ENCODE measurements around the gene NR3C1. TPM values are rescaled to one million over a fixed set of nuclear protein-coding genes. Genes with fewer than 3 reads are reported as not detected.

The NR3C1 gene
- polyA plus RNA-seq, 3 donors from 2014 or later: 87.3 to 142 (median 92.6) TPM

DNA sequence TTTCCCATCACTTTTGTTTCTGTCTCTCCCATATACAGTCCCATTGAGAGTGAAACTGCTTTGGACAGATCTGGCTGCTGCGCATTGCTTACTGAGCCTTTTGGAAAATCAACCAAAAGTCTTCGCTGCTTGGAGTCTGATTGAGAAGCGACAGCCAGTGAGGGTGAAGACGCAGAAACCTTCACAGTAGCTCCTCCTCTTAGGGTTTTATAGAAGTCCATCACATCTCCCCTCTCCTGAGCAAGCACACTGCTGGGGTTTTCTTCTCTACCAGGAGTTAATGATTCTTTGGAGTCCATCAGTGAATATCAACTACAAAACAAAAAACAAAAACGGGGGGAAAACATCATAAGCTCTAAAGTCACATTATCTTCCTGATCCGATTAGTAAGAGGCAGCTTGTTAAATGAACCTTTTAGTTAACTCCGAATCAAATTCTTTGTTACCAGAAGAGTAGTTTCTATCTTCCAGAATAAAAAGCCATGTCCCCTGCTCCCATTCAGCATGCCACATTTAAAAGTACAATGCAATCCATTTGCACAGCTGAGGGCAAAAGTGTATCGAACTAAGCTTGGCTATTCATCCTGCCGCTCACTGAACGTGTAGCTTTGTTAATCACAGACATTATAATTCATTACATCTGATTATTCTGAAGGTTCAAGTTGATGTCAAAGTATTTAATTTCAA is 2.8 kb downstream of the NR3C1 start:
- H3K27me3 Mint-ChIP-seq (ENCODE audit: low read depth in 3 of 3): peaks cover 14 to 28% (median 20%) of the 10 kb centered on the region in 3 donors
- H3K4me1 Mint-ChIP-seq: peaks cover 72 to 79% of the 10 kb centered on the region in 2 donors
- H3K27ac Mint-ChIP-seq: peak overlapping the region; percentile 4 to 97 (median 70)
- peak overlapping the region; percentile 91 to 95 (median 93) for H3K4me3 Mint-ChIP-seq
- peaks cover 15 to 24% (median 20%) of the 10 kb centered on the region in 3 donors for H3K36me3 Mint-ChIP-seq
- no peaks in the 10 kb centered on the region for H3K9me3 Mint-ChIP-seq
- no peak for DNase-seq

DNA sequence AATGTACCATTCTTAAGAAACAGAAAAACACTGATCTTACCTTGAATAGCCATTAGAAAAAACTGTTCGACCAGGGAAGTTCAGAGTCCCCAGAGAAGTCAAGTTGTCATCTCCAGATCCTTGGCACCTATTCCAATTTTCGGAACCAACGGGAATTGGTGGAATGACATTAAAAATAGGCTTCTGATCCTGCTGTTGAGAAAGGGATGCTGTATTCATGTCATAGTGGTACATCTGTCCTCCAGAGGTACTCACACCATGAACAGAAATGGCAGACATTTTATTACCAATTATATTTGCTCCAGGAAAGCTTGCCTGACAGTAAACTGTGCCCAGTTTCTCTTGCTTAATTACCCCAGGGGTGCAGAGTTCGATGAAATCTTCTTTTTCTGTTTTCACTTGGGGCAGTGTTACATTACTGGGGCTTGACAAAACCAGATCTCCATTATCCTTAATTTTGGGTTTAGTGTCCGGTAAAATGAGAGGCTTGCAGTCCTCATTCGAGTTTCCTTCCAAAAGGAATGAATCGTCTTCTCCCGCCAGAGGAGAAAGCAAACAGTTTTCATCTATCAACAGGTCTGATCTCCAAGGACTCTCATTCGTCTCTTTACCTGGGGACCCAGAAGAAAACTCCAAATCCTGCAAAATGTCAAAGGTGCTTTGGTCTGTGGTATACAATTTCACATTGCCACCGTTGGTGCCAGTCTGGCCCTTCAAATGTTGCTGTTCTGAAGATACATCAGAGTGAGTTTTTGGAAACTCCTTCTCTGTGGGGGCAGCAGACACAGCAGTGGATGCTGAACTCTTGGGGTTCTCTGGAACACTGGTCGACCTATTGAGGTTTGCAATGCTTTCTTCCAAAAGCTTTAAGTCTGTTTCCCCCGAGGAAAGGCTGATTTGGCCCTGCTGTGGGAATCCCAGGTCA is 3.6 kb downstream of the NR3C1 start:
- Mint-ChIP-seq H3K27me3 (ENCODE audit: low read depth in 3 of 3) (peaks cover 7 to 21% (median 13%) of the 10 kb centered on the region in 3 donors), H3K4me3 (peak overlapping the region; percentile 91 to 95 (median 93)), H3K36me3 (peaks cover 15 to 24% (median 20%) of the 10 kb centered on the region in 3 donors), H3K27ac (peak overlapping the region; percentile 34 to 65 (median 50)), H3K4me1 (peaks cover 73 to 79% of the 10 kb centered on the region in 2 donors), H3K9me3 (no peaks in the 10 kb centered on the region)
- no peak for DNase-seq

DNA sequence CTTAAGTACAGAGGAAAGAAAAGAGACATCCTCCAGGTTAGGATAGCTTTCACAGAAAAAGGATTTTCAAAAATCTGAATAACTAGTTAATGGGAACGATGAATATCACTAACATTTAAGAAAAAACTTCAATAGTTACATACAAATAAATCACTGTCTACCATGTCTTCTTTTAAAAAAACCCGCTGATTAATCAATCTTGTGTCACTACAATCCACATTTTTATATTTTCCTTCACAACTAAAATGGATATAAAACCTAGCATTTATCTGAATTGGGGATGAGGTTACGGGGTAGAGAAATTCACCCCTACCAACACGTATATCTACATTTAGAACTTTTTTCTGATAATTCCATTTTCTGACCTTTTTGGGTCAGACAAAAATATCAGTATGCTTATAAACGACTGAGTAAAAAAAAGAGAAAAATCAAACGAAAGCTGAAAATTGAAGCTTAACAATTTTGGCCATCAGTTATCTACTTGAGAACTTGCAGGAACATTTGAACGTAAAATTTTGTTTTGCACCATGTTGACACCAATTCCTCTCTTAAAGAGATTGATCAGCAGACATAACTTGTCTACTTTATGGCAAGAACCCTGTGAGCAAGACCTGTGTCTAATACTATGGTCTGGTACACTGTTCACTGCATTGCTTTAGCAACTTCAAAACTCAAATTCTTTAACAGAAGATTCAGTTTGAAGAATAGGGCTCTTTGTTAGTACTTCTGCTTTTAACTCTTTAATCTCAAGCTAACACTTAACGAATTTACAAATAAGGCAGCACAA is 4.8 kb downstream of the NR3C1 start:
- H3K4me1 Mint-ChIP-seq: peaks cover 84 to 88% of the 10 kb centered on the region in 2 donors

DNA sequence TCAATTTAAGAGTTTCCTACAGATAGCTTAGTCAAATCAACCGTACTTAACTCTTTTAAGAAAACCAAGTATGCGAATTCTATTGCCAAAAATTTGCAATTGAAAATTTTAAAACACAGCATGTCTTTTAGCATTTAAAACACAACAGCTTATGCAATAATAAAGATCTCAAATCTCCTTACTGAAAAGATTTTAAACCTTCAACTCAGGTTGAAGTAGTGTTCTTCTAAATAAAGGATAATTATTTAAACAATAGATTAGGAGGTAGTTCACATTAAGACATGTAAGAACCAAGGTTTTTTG is 5.5 kb downstream of the NR3C1 start:
- Mint-ChIP-seq H3K36me3 (peaks cover 15 to 24% (median 20%) of the 10 kb centered on the region in 3 donors), H3K27me3 (ENCODE audit: low read depth in 3 of 3) (peaks cover 0 to 10% (median 5%) of the 10 kb centered on the region in 3 donors), H3K9me3 (no peaks in the 10 kb centered on the region), H3K4me1 (peaks cover 90 to 94% of the 10 kb centered on the region in 2 donors), H3K4me3 (peak overlapping the region; percentile 91 to 95 (median 93)), H3K27ac (peak overlapping the region in 1 of 6 donors; percentile 50)
- DNase-seq: no peak

More for the DNA sequence above, 4.8 kb downstream of the NR3C1 start:
- DNase-seq: no peak
- H3K9me3 Mint-ChIP-seq: no peaks in the 10 kb centered on the region
- H3K27me3 Mint-ChIP-seq (ENCODE audit: low read depth in 3 of 3): peaks cover 0 to 13% (median 5%) of the 10 kb centered on the region in 3 donors
- peaks cover 15 to 24% (median 20%) of the 10 kb centered on the region in 3 donors for H3K36me3 Mint-ChIP-seq
- peak overlapping the region; percentile 35 to 65 (median 52) for H3K27ac Mint-ChIP-seq
- H3K4me3 Mint-ChIP-seq: peak overlapping the region; percentile 91 to 95 (median 93)

DNA sequence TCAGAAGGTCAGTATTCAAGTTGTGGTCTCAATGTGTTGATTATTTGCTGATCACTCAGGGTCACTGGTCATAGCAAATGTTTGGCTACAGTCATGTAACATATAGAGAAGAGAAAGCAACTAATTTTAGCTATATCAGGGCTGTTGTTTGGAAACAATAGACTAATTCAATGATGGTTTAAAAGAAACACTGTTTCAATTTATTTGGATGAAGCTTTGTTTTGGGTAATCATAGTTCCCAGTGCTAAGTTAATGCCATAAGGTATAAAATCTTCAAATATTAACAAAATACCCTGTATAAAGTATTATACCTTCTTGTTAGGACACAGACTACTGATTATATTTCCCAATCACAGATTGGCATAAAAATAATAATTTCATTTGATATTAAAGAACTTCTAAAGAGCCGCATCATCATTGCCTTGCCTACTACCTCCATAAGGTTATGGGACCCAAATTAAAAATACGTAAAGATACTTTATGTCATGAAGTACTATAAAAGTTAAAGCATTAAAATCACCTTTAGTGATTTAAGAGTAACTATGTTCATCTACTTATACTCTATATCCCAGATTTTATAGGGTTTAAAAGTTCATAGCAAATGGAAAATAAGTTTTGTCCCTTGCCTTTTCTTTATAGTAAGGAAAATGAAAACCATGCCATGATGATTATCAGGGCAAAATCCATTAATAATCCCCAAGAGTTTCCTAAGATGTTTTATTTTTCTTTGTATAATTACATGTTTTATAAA is 6.0 kb downstream of the NR3C1 start:
- Mint-ChIP-seq H3K9me3 (no peaks in the 10 kb centered on the region), H3K27me3 (ENCODE audit: low read depth in 3 of 3) (peaks cover 0 to 9% (median 5%) of the 10 kb centered on the region in 3 donors), H3K27ac (peak overlapping the region in 3 of 6 donors; percentile 24 to 47 (median 32)), H3K4me3 (peak overlapping the region; percentile 91 to 95 (median 93)), H3K36me3 (peaks cover 15 to 24% (median 20%) of the 10 kb centered on the region in 3 donors), H3K4me1 (peaks cover 94 to 100% of the 10 kb centered on the region in 2 donors)
- DNase-seq: no peak

DNA sequence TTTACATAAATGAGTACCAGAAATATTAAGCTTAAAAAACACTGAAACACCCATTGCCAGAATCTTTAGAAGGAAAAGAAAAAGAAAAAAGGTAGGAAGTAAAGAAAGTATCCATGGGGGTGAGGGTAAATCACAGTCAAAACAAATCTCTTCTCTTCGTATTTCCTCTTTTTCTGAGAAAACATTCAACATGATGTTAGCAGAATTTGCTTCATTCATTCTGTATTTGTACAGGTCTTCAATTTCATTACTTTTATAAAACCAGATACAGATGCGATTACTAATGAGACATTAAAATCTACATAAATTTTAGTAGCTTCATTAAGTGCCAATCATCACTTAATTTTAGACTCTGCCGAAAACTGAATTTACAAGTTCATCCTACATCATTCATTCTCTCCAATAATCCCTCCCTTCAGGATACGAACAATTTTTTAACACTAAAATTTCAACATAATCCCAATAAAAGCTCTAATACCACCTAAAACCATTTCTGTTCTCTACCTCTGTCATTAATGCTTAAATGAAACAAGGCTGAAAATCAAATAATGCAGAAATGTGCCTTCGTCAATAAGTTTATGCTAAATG is 7.0 kb downstream of the NR3C1 start:
- no peak for DNase-seq
- peak overlapping the region; percentile 91 to 95 (median 93) for H3K4me3 Mint-ChIP-seq
- peaks cover 15 to 24% (median 20%) of the 10 kb centered on the region in 3 donors for H3K36me3 Mint-ChIP-seq
- H3K4me1 Mint-ChIP-seq: peaks cover 93 to 96% of the 10 kb centered on the region in 2 donors
- H3K9me3 Mint-ChIP-seq: no peaks in the 10 kb centered on the region
- peak overlapping the region in 5 of 6 donors; percentile 12 to 66 (median 59) for H3K27ac Mint-ChIP-seq
- peaks cover 0 to 2% (median 0%) of the 10 kb centered on the region in 3 donors for H3K27me3 Mint-ChIP-seq (ENCODE audit: low read depth in 3 of 3)

DNA sequence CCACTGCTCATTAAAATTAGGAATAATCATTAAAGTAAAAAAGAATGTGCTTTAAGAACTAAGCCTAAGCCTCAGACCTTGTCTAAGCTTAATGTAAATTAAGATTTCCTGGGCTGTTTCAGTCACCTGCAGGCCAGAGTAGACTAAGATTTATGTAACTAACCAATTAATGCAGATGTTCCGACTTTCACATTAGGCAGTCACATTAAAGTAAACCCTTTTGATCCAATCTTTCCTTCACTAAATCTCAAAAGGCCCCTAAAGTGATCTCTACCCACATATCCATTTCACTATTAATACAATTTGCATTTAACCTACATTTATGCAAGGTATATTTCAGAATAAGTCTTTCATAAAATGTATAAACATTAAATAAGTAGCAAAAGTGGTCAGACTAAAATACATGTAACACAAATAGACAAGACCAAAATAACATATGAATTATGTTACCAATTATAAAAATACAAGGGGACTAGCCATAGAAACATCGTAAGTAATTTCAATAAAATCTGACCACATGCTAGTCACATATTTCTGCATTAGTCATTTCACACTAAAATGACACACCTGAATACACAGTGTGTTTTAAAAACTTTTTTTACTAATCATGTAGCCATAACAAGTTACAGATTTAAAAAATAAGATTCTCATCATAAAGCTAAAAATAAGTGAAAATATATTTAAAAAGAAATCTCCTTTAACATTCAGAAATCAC is 7.7 kb downstream of the NR3C1 start:
- peaks cover 0 to 2% (median 0%) of the 10 kb centered on the region in 3 donors for H3K27me3 Mint-ChIP-seq (ENCODE audit: low read depth in 3 of 3)
- H3K9me3 Mint-ChIP-seq: no peaks in the 10 kb centered on the region
- peak overlapping the region in 5 of 6 donors; percentile 4 to 66 (median 34) for H3K27ac Mint-ChIP-seq
- H3K4me3 Mint-ChIP-seq: peak overlapping the region; percentile 91 to 95 (median 93)
- peaks cover 88 to 96% of the 10 kb centered on the region in 2 donors for H3K4me1 Mint-ChIP-seq
- H3K36me3 Mint-ChIP-seq: peaks cover 11 to 24% (median 20%) of the 10 kb centered on the region in 3 donors
- no peak for DNase-seq

DNA sequence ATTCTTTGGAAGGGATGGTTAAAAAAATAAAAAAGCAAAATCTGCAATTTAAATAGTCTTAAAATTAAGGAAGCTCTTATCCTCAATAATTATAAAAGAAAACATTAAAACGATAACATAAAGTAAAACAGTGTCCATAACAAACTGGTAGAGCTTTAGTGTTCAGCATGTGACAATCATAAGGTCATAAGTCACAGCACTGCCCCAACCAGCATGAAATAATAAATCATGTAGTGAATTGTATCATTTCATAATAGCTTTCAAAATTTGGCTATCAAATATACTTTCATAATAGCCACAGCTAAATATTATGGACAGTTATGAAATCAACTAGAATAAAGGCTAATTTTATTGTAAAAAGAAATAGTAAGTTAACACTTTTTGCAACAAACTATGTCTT is 10.0 kb downstream of the NR3C1 start:
- no peak overlapping the region for H3K27ac Mint-ChIP-seq
- no peaks in the 10 kb centered on the region for H3K27me3 Mint-ChIP-seq (ENCODE audit: low read depth in 3 of 3)
- peaks cover 0 to under 1% (median 0%) of the 10 kb centered on the region in 3 donors for H3K36me3 Mint-ChIP-seq
- peaks cover 86 to 96% of the 10 kb centered on the region in 2 donors for H3K4me1 Mint-ChIP-seq
- no peaks in the 10 kb centered on the region for H3K9me3 Mint-ChIP-seq
- no peak for DNase-seq
- H3K4me3 Mint-ChIP-seq: peak overlapping the region in 4 of 5 donors; percentile 57 to 95 (median 76)

DNA sequence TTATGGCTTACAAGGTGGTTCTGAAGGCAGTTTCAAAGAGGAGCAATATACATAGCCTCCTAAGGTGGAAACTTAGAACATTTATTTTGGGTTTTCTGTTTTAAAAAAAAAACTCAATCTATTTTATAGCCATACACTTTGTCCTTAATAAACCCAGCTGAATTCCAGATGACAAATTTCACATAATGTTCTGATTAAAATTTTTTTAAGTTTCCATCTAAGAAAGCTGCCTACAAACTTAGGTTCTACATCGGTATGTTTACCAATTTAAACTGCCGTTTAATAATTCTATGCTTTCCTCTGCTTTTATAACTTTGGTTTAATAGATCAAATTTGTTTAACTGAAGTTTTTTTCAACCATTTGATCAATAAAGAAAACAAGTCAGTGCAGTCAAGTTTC is 12.5 kb downstream of the NR3C1 start:
- peak overlapping the region in 2 of 5 donors; percentile 5 to 7 for H3K4me3 Mint-ChIP-seq
- peaks cover 88 to 96% of the 10 kb centered on the region in 2 donors for H3K4me1 Mint-ChIP-seq
- no peak overlapping the region for H3K27ac Mint-ChIP-seq
- peaks cover 0 to 4% (median under 1%) of the 10 kb centered on the region in 3 donors for H3K36me3 Mint-ChIP-seq
- H3K27me3 Mint-ChIP-seq (ENCODE audit: low read depth in 3 of 3): peaks cover 0 to 2% (median 0%) of the 10 kb centered on the region in 3 donors
- DNase-seq: no peak
- peaks cover 0 to 1% (median 0%) of the 10 kb centered on the region in 6 donors for H3K9me3 Mint-ChIP-seq

DNA sequence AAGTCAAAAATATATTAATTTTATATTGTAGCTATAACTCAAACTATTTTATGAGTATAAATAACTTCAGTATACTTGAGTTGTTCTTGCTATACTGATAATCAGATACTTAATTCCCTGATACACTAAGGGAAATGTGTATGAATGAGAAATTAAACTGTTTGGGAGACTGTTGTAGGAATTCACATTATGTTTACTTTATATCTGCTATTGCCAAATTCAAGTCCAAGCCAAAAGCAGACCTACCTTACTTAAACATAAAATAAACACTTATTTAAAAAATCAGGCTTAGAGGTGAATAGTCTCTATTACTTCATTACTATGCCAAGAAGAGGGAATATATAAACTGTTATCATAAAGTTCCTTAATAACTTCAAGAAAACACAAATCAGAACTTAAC is 13.2 kb downstream of the NR3C1 start:
- peak overlapping the region in 2 of 5 donors; percentile 5 to 12 for H3K4me3 Mint-ChIP-seq
- H3K27me3 Mint-ChIP-seq (ENCODE audit: low read depth in 3 of 3): peaks cover 0 to 2% (median 2%) of the 10 kb centered on the region in 3 donors
- peaks cover 0 to 7% (median 4%) of the 10 kb centered on the region in 6 donors for H3K9me3 Mint-ChIP-seq
- H3K27ac Mint-ChIP-seq: no peak overlapping the region
- peaks cover 7 to 11% (median 8%) of the 10 kb centered on the region in 3 donors for H3K36me3 Mint-ChIP-seq
- no peak for DNase-seq
- peaks cover 89 to 96% of the 10 kb centered on the region in 2 donors for H3K4me1 Mint-ChIP-seq

DNA sequence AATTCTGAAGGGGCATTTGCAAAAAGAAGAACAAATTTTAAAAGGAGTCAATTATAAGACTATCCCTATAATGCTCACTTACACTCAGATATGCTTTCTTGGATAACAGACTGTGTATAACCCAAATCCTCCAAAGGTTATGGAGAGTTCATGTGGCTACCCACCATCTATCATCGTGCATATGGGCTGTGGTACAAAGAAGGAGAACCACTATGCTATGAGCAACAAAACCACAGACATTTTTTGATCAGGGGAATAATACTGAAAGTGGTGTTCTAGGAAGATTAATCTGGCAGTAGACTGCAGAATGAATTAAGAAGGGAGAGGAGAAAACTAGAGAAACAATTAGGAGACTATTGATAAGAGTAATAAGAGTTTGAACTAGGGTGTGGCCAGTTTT is 16.8 kb downstream of the NR3C1 start:
- H3K36me3 Mint-ChIP-seq: peaks cover 9 to 21% (median 10%) of the 10 kb centered on the region in 3 donors

More for the DNA sequence above, 16.8 kb downstream of the NR3C1 start:
- Mint-ChIP-seq H3K27ac (peak overlapping the region in 3 of 6 donors; percentile 1 to 20 (median 4)), H3K4me3 (peak overlapping the region in 3 of 5 donors; percentile 42 to 60 (median 59)), H3K4me1 (peaks cover 89 to 97% of the 10 kb centered on the region in 2 donors), H3K9me3 (peaks cover 0 to 13% (median 5%) of the 10 kb centered on the region in 6 donors), H3K27me3 (ENCODE audit: low read depth in 3 of 3) (peaks cover 0 to 3% (median 2%) of the 10 kb centered on the region in 3 donors)
- peak in 1 of 3 donors; percentile 17 for DNase-seq

Data from immature natural killer cell (primary cell).